ENCODE results near the gene EGFR.

GRCh38 chr7:55117286-55117685 lies 98.5 kb downstream of the EGFR start:
- no peak for TF ChIP-seq POLR2A (IDR thresholded peaks at IDR 0.05; ENCODE audit: low read depth, low read length)
- TF ChIP-seq CTCF (IDR thresholded peaks at IDR 0.05; ENCODE audit: extremely low read depth in 1 of 2, insufficient read depth in 1 of 2, low read depth in 1 of 2, low read length in 2 of 2) = no peak
- no peak for TF ChIP-seq JUN (IDR thresholded peaks at IDR 0.05; ENCODE audit: borderline replicate concordance, insufficient read depth, insufficient read length, low read depth)
- TF ChIP-seq EZH2 (IDR thresholded peaks at IDR 0.05; ENCODE audit: borderline replicate concordance, low read depth, low read length, severe bottlenecking) = no peak
- no peak for TF ChIP-seq POLR2AphosphoS5 (IDR thresholded peaks at IDR 0.05; ENCODE audit: insufficient read depth, low read depth, low read length)
- TF ChIP-seq FOS (IDR thresholded peaks at IDR 0.05; ENCODE audit: borderline replicate concordance, insufficient read depth, low read length) = no peak
- TF ChIP-seq MAX (IDR thresholded peaks at IDR 0.05; ENCODE audit: insufficient read depth, insufficient read length) = no peak
- no peak for TF ChIP-seq MYC (IDR thresholded peaks at IDR 0.05; ENCODE audit: low read depth, low read length)

Measured in endothelial cell of umbilical vein (primary cell).